Stimulated activated CD4-positive, alpha-beta T cell treated with anti-CD3 and anti-CD28 coated beads, TNF-alpha, amount 100 ng/mL, for 4 hours (primary cell): Measurements from ENCODE around the gene NXPH4.

Experiments used
- DNase-seq, 3 experiments: peaks; one replicate each; pipeline ENCODE4 v3.0.0-alpha.2; 2020; ENCODE audit warnings: low read depth in 3 of 3

Gene NXPH4

DNA sequence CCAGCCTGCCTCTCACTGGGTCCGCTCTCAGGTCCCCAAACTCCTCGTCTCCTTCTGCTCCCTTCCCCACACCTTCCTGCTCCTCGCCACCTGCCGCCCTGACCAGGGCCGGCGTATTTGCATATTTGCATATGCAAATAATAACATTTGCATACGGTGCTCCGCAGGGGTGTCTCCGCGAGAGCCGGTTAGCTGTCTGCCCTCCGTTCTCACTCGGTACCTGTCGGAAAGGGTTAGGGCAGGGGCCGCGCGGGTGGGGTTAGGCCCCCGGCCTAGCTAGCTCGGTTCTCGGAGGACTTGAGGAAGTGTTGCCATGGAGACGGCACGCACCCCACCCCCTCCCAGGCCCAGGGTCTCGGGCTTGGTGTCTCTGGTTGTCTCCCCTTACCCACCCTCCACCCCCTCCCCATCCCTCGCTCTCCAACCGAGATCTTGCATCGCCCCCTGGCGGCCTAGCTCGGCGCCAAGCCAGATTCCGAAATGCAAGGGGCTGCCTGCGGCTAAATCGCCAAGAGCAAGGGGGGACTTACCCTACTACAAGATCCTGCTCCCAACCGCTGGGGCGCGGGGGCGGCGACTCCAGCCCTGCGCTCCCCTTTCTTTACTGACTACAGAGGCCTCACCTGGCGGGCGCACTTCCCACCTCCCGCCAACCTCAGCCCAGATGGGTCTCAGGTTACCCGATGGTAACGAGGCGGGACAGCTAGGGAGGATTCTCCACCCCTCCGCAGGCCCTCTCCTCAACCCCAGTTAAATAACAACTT lies 26.3 kb downstream of the NXPH4 start:
- peak in 2 of 3 experiments; percentile 43 to 56 for DNase-seq

- peak; percentile 65 to 79 (median 67) for DNase-seq
Measured at GRCh38 chr12:57243521-57244311, 27.1 kb downstream of the NXPH4 start.

GRCh38 chr12:57244312-57244696 lies 27.7 kb downstream of the NXPH4 start:
- no peak for DNase-seq

GRCh38 chr12:57247041-57247440 lies 30.4 kb downstream of the NXPH4 start:
- no peak for DNase-seq

DNA sequence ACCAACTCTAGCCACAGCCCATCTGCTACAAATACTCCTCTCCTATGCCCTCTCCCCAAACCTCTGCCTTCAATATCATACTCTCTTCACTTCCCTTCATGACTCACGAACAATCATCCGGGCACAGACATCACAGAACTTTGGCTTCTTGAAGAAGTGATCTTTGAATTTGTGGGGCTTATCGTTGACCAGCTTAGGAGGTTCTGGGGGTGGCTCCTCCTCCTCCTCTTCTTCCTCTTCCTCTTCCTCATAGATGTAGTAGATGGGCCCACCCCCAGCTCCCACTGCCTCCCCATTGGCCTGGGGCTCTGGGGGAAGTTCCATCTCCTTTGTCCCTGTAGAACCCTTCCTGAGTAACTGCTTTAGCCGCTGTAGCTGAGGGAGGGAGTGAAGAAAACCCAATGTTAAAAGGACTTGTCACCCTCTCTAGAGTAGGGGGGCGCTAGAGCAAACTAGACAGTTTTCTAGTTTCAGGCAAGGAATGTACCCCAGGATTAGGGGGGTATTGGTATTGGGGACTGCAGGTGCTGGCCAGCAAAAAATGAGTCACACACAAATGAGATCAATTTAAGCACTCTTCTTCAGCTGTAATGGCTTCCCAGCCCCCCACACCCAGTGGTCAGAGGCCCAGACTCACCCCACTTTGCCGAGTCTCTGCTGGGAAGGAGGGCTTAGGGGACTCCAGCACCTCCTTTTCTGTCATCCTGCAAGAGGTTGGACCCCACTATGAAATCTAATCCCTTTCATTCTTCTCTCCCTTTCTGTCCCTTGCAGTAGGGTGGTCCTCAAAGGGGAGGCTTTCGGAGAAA lies 32.5 kb downstream of the NXPH4 start:
- DNase-seq, result no peak

GRCh38 chr12:57250541-57250940 lies 33.9 kb downstream of the NXPH4 start:
- no peak for DNase-seq

- no peak for DNase-seq
Measured at GRCh38 chr12:57250956-57251355, 34.4 kb downstream of the NXPH4 start, which contains the start of gene STAC3. STAC3 (minus strand) TSS chr12:57251187; CDS start chr12:57249636, 1,551 bp downstream.

GRCh38 chr12:57254506-57255280 lies 38.1 kb downstream of the NXPH4 start:
- DNase-seq, result no peak

DNA sequence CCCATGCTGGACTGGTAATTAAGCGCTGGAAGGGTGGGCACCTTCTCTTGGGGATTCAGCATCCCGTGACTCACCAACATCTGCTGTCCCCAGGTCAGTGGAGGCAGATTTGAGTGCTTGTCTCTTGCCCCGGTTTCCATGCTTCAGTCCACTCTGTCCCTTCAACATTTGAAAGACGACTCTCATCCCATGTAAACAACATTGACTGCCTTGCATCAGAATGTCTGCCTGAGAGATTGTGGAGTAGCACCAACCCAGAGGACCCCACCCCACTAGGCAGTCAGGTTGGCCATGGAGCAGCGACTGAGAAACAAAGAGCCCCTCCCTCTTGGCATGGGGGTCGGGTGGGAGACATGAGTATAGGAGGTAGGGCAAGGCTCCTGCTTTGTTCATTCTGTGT lies 39.3 kb downstream of the NXPH4 start:
- no peak for DNase-seq

GRCh38 chr12:57258977-57259970 lies 42.7 kb downstream of the NXPH4 start:
- DNase-seq, result no peak

GRCh38 chr12:57260366-57260765 lies 43.8 kb downstream of the NXPH4 start:
- no peak for DNase-seq

- DNase-seq, result no peak
Measured at GRCh38 chr12:57261428-57261865, 44.9 kb downstream of the NXPH4 start.

DNA sequence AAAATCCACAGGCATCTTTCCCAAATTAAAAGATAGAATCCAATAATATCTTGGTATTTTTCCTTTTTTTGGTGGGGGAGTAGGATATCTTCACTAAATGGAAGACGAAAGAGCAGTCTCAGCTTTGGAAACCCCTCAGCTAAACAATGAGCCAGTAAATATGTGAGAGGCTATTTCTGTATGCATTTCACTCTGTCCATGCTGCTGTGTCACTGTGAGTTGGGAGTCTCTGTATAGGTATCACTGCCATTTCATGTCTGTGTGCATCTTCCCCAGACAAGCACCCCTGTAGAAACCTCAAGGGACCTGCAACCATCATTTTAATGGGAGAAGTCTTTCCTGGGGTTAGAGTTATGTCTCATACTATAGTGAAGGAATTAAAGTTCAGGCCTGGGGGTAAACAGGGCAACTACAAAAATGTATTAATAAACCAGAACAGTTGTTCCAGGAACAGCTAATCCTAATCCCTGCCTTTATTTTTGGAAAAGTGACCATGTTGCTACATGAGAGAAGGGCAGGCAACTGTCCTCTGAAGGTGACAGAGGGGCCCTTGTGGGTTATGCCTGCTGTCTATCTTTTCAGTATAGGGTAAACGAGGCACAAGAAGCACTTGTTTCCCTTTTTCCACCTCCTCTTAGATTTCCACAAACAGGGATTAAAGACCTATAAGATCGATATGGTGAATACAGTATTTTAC lies 45.7 kb downstream of the NXPH4 start:
- DNase-seq, result no peak

GRCh38 chr12:57263096-57263495 lies 46.5 kb downstream of the NXPH4 start:
- no peak for DNase-seq

- no peak for DNase-seq
Measured at GRCh38 chr12:57266681-57267080, 50.1 kb downstream of the NXPH4 start.

DNA sequence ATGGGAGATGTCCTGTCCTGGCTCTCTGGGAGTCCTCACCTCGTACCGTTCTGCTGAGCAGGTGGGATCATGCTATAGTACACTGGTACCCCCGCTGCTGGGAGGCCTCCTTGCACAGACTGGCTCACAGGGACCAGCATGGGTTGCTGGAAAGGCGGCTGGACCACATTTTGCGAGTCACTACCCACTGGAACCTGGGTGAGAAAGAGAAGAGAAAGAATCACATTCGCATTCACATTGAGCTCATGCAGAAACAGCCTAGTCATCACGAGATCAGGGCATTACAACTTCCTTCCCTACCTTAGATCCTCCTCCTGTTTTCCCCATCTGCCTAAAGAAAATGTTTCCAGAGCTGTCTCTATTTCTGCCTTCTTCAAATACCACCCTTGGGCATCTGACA lies 51.7 kb downstream of the NXPH4 start:
- no peak for DNase-seq

- no peak for DNase-seq
Measured at GRCh38 chr12:57270966-57271470, 54.4 kb downstream of the NXPH4 start.

GRCh38 chr12:57272337-57273151 lies 56.0 kb downstream of the NXPH4 start:
- no peak for DNase-seq
